ENCODE results near the gene PCDH9.

DNA sequence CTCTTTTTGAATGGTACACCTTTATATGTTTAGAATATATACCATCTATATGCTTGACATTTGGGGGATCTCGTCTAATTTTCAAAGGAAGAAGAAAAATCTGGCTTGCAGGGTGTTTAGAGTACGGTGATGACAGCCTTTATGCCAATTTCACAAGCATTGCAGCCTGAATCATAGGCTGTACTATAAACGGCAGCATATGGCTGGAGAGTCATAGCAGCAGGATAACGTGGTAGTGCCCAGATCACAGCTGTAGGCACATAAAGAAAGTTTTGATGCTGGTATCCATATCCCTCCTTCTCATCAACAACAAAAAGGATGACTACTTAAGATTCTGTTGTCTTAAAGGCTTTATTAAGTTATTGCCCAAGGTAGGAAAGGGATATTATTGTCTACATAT is 253.0 kb downstream of the PCDH9 start:
- TF ChIP-seq, protein P1, sequence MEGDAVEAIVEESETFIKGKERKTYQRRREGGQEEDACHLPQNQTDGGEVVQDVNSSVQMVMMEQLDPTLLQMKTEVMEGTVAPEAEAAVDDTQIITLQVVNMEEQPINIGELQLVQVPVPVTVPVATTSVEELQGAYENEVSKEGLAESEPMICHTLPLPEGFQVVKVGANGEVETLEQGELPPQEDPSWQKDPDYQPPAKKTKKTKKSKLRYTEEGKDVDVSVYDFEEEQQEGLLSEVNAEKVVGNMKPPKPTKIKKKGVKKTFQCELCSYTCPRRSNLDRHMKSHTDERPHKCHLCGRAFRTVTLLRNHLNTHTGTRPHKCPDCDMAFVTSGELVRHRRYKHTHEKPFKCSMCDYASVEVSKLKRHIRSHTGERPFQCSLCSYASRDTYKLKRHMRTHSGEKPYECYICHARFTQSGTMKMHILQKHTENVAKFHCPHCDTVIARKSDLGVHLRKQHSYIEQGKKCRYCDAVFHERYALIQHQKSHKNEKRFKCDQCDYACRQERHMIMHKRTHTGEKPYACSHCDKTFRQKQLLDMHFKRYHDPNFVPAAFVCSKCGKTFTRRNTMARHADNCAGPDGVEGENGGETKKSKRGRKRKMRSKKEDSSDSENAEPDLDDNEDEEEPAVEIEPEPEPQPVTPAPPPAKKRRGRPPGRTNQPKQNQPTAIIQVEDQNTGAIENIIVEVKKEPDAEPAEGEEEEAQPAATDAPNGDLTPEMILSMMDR (IDR thresholded peaks at IDR 0.05 in 8 of 11, conservative IDR thresholded peaks at IDR 0.05 in 3 of 11) = no peak
- TF ChIP-seq POLR2AphosphoS5 (IDR thresholded peaks at IDR 0.05) (no peak), POLR2A (IDR thresholded peaks at IDR 0.05) (no peak)
